Transverse colon (tissue), 4 donors: ENCODE data around the gene TP53BP1. TPM values are rescaled to one million over a fixed set of nuclear protein-coding genes. Genes with fewer than 3 reads are reported as not detected.
A peak's percentile ranks its signal among the peaks of the same experiment; 100 is the strongest.

ENCODE experiments used
- DNase-seq: peaks from one replicate; pipeline ENCODE4 v3.0.0-alpha.2; 2019
- H3K27ac ChIP-seq, 4 donors: fragments of 200-600 bp; sonication (generic); 2 replicates each; pipeline ENCODE4 v1.5.1; 2016 to 2018; ENCODE audit warnings: inconsistent platforms in 4 of 4
- H3K27me3 ChIP-seq: fragments of 200-600 bp; sonication (generic); 2 replicates; pipeline ENCODE4 v1.5.1; 2017; ENCODE audit warnings: inconsistent platforms
- H3K36me3 ChIP-seq, 4 donors: fragments of 200-600 bp; sonication (generic); 2 replicates each; pipeline ENCODE4 v1.5.1; 2017 to 2019; ENCODE audit warnings: inconsistent platforms in 4 of 4
- H3K4me1 ChIP-seq, 4 donors: fragments of 200-600 bp; sonication (generic); 2 replicates each; pipeline ENCODE4 v1.5.1; 2017 to 2020; ENCODE audit warnings: inconsistent platforms in 4 of 4
- H3K4me3 ChIP-seq, 4 donors: fragments of 200-600 bp; sonication (generic); 1 replicate in 1 of 4; 2 replicates in 3 of 4; pipeline versions ENCODE4 v1.5.1 to v1.6.1; 2017 to 2019; ENCODE audit warnings: inconsistent platforms in 4 of 4
- H3K9me3 ChIP-seq, 2 donors: fragments of 200-600 bp; sonication (generic); 2 replicates each; pipeline ENCODE4 v1.5.1; 2017 to 2019; ENCODE audit warnings: inconsistent platforms in 2 of 2
- CTCF ChIP-seq, 5 experiments: fragments of 200-600 bp in 3 of 5; fragments of 450-650 bp in 2 of 5; sonication (generic) in 3 of 5; IDR thresholded peaks; 1 replicate in 2 of 5; 2 replicates in 3 of 5; pipeline ENCODE4 v1.5.1; 2016 to 2017; ENCODE audit warnings: antibody characterized with exemption in 5 of 5, inconsistent platforms in 3 of 5, mild to moderate bottlenecking in 2 of 5, moderate library complexity in 1 of 5
- EP300 ChIP-seq: sonication (generic); formaldehyde crosslinking; IDR thresholded peaks from one replicate; pipeline ENCODE4 v1.6.1; 2017; ENCODE audit warnings: antibody characterized with exemption, low read depth
- POLR2A ChIP-seq: fragments of 450-650 bp; IDR thresholded peaks from one replicate; pipeline ENCODE4 v1.6.1; 2016; ENCODE audit warnings: antibody characterized with exemption, mild to moderate bottlenecking, moderate library complexity
- POLR2AphosphoS5 ChIP-seq, 3 donors: sonication (generic); formaldehyde crosslinking; IDR thresholded peaks; one replicate each; pipeline ENCODE4 v1.6.1; 2016; ENCODE audit warnings: antibody characterized with exemption in 3 of 3
- WGBS, 2 donors: methylation state at CpG; one replicate each; pipeline ENCODE4 v1.1.5; 2018; ENCODE audit warnings: low coverage in 1 of 2; 5-methylcytosine and 5-hydroxymethylcytosine counted together
- in situ Hi-C, 4 donors: fragments of 200-750 bp; cut with MboI; loops; one replicate each; pipeline versions ENCODE4 v1.15.0 to v1.15.1; 2017; ENCODE audit warnings: low sequenced_read_pairs in 3 of 4, low pct_ligation_motif_present in 1 of 4, low pct_unique_long_range_greater_than_20kb in 1 of 4
- intact Hi-C: fragments of 100-400 bp; cut with DNase I; formaldehyde crosslinking; loops from one replicate; pipeline ENCODE4 v1.15.1; 2023; ENCODE audit warnings: low total_unique reads
- total RNA-seq, 4 donors: library from RNA; depleted of rRNA; stranded (reverse); fragments of >200 nt; gene quantifications; one replicate each; pipeline ENCODE4 v1.1.0, GENCODE V29; 2016

TP53BP1 gene
- total RNA-seq, 4 donors from 2014 or later = 25.1 to 40.8 (median 33.7) TPM

GRCh38 chr15:43408789-43409188, 84.2 kb downstream of the TP53BP1 start:
- intact Hi-C loops = no loop called here
- H3K4me3 ChIP-seq = no peak overlapping the region
- no peaks in the 10 kb centered on the region for H3K9me3 ChIP-seq
- in situ Hi-C loops = no loop called here
- no peaks in the 10 kb centered on the region for H3K27me3 ChIP-seq
- peaks cover 0 to 51% (median 25%) of the 10 kb centered on the region in 4 donors for H3K36me3 ChIP-seq
- 88 to 100% methylated on average over 1 to 4 of the region's 4 CpGs for WGBS, 2 donors
- TF ChIP-seq POLR2AphosphoS5 (IDR thresholded peaks at IDR 0.05) (no peak), POLR2A (no peak), CTCF (IDR thresholded peaks at IDR 0.05) (no peak), EP300 (no peak)
- peaks cover 0 to 2% (median 0%) of the 10 kb centered on the region in 4 donors for H3K4me1 ChIP-seq
- H3K27ac ChIP-seq = no peak overlapping the region
- DNase-seq = no peak

GRCh38 chr15:43406808-43407207, 86.1 kb downstream of the TP53BP1 start:
- intact Hi-C loops = no loop called here
- Histone ChIP-seq H3K4me3 (no peak overlapping the region), H3K27me3 (no peaks in the 10 kb centered on the region), H3K4me1 (peaks cover 0 to 2% (median 0%) of the 10 kb centered on the region in 4 donors), H3K9me3 (no peaks in the 10 kb centered on the region), H3K27ac (peak overlapping the region in 1 of 4 donors; percentile 44), H3K36me3 (peaks cover 0 to 59% (median 28%) of the 10 kb centered on the region in 4 donors)
- in situ Hi-C loops = no loop called here
- TF ChIP-seq POLR2AphosphoS5 (IDR thresholded peaks at IDR 0.05) = no peak
- TF ChIP-seq POLR2A = no peak
- TF ChIP-seq CTCF (IDR thresholded peaks at IDR 0.05) = no peak
- no peak for TF ChIP-seq EP300
- no peak for DNase-seq
- 82 to 100% methylated on average over 2 of the region's 2 CpGs for WGBS, 2 donors

- peaks cover 0 to 60% (median 29%) of the 10 kb centered on the region in 4 donors for H3K36me3 ChIP-seq
- no peaks in the 10 kb centered on the region for H3K9me3 ChIP-seq
- in situ Hi-C loops (no loop called here), intact Hi-C loops (no loop called here)
- H3K4me1 ChIP-seq = peaks cover 0 to 2% (median 0%) of the 10 kb centered on the region in 4 donors
- DNase-seq = no peak
- 53 to 66% methylated on average over 1 to 2 of the region's 2 CpGs for WGBS, 2 donors
- no peaks in the 10 kb centered on the region for H3K27me3 ChIP-seq
- no peak for TF ChIP-seq POLR2AphosphoS5 (IDR thresholded peaks at IDR 0.05)
- TF ChIP-seq EP300 = no peak
- TF ChIP-seq CTCF (IDR thresholded peaks at IDR 0.05) = no peak
- TF ChIP-seq POLR2A = no peak
- peak overlapping the region in 1 of 4 donors; percentile 44 for H3K27ac ChIP-seq
- H3K4me3 ChIP-seq = no peak overlapping the region
Measured at GRCh38 chr15:43406189-43406588, 86.8 kb downstream of the TP53BP1 start.

- Histone ChIP-seq H3K27ac (no peak overlapping the region), H3K27me3 (no peaks in the 10 kb centered on the region), H3K9me3 (no peaks in the 10 kb centered on the region), H3K4me3 (no peak overlapping the region), H3K4me1 (peaks cover 0 to 2% (median 0%) of the 10 kb centered on the region in 4 donors), H3K36me3 (peaks cover 0 to 64% (median 22%) of the 10 kb centered on the region in 4 donors)
- WGBS, 2 donors = 79 to 84% methylated on average over 3 to 5 of the region's 5 CpGs
- in situ Hi-C loops = no loop called here
- intact Hi-C loops = no loop called here
- TF ChIP-seq POLR2AphosphoS5 (IDR thresholded peaks at IDR 0.05) (no peak), CTCF (IDR thresholded peaks at IDR 0.05) (no peak), POLR2A (no peak), EP300 (no peak)
- no peak for DNase-seq
Measured at GRCh38 chr15:43404130-43404529, 88.8 kb downstream of the TP53BP1 start.
